Hippocampal formation (tissue), 2 donors: Measurements from ENCODE around the gene OGT.
A peak's percentile ranks its signal among the peaks of the same experiment; 100 is the strongest.
"Not testable (repeated sequence)": the region's sequence is repeated elsewhere in the genome, so short reads cannot be mapped to it uniquely, and the experiment has no call there.

Experiments
- DNase-seq, 2 donors: peaks; one replicate each; lab custom pipeline; 2025; lab: John Stamatoyannopoulos, UW

OGT gene

GRCh38 chrX:71532753-71533425, at the start of gene OGT:
TSS of gene OGT (plus strand) at chrX:71533104. CDS start at chrX:71533300, 196 bp downstream.
- peak; percentile 82 to 88 for DNase-seq

DNA sequence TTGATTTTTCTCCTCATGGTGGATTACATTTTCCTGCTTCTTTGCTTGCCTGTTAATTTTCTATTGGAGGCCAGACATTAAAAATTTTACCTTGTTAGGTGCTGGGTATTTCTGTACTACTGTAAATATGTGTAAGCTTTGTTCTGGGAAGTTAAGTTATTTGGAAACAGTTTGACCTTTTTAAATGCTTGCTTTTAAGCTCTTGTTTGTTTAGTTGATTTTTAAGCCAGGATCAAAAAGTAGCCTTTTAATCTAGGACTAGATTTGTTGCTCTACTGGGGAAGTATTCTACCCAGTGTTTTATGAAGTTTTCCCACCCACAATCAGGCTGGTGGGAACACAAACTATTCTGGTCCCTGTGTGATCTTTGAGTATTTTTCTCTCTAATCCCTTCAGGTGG, 45.1 kb upstream of the OGT start:
- no peak for DNase-seq

DNA sequence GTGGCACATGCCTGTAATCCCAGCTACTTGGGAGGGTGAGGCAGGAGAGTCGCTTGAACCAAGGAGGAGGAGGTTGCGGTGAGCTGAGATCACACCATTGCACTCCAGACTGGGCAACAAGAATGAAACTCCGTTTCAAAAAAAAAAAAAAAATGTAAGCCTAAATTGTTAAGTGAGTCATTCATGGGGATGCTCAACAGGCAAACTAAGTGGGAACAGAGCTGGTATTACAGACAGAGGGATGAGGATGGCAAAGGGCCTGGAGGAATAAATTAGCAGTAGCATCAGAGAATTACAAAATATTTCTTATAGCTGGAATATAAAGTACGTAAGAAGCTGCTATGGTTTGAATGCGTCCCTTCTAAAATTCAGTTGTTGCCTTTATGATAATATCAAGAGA, 43.4 kb upstream of the OGT start:
- DNase-seq: no peak

GRCh38 chrX:71492231-71493065, 40.5 kb upstream of the OGT start:
- no peak for DNase-seq

- DNase-seq: no peak
These were observed 39.7 kb upstream of the OGT start for GRCh38 chrX:71493111-71493613.

- DNase-seq: not testable (repeated sequence)
These were observed 36.9 kb upstream of the OGT start for GRCh38 chrX:71495979-71496378.

- no peak for DNase-seq
These were observed 36.4 kb upstream of the OGT start for GRCh38 chrX:71496476-71496875.

- DNase-seq: not testable (repeated sequence)
These were observed 30.8 kb upstream of the OGT start for GRCh38 chrX:71502080-71502479.

DNA sequence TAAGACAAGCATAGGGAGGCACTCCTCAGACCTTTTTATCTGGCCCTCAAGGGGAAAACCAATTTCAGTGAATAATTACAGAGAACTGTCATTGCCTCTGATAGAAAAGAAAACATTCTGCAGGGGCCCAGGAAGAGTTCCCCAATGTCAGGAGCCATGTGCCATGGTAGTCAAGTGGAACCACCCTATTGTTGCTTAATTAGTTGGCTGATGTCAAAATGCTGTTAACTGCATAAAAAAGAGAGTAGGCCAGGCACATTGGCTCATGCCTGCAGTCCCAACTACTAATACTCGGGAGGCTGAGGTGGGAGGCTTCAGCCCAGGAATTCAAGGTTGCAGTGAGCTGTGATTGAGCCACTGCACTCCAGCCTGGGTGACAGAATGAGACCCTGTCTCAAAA, 28.6 kb upstream of the OGT start:
- DNase-seq: no peak

GRCh38 chrX:71509289-71509688, 23.6 kb upstream of the OGT start:
- DNase-seq: no peak

GRCh38 chrX:71510161-71510560, 22.7 kb upstream of the OGT start:
- DNase-seq: no peak

DNA sequence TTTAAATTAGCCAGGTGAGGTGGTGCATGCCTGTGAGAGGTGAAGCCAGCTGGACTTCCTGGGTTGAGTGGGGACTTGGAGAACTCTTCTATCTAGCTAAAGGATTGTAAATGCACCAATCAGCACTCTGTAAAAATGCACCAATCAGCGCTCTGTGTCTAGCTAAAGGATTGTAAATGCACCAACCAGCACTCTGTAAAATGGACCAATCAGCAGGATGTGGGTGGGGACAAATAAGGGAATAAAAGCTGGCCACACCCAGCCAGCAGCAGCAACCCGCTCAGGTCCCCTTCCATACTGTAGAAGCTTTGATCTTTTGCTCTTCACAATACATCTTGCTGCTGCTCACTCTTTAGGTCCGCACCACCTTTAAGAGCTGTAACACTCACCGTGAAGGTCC, 19.2 kb upstream of the OGT start:
- not testable (repeated sequence) for DNase-seq

- no peak for DNase-seq
These were observed 18.4 kb upstream of the OGT start for GRCh38 chrX:71514367-71515037.

DNA sequence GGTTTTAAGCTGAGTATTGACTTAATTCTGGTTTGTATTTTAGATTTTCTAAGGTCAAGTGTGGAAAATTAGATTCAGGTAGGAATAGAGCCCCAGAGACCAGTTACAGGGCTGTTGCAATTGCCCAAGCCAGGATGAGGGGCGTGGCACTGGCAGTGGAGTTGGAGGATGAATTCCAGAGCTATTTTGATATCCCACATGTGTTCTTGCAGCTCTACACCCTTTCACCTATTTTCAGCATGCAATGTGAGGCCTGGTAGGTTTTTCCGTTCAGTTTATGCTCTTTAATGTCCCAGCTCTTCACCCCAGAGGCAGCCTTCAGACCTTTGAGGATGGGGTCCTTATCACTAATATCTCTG, 17.9 kb upstream of the OGT start:
- no peak for DNase-seq

DNA sequence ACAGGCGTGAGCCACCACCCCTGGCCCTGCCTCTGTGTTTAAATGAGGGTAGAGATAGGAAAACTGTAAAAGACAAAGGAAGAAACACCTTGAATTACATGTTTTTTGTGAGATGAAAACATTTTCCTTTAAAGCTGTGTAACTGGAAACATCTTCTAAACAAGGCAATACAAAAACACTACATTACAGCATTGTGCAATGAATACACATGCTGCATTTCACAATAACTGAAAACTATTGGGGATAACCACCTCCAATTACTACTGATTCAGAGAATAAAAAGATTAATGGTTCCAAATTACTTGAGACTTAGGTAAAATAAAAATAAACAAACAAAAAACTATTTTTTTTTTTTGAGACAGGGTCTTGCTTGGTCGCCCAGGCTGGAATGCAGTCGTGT, 7.6 kb upstream of the OGT start:
- no peak for DNase-seq

DNA sequence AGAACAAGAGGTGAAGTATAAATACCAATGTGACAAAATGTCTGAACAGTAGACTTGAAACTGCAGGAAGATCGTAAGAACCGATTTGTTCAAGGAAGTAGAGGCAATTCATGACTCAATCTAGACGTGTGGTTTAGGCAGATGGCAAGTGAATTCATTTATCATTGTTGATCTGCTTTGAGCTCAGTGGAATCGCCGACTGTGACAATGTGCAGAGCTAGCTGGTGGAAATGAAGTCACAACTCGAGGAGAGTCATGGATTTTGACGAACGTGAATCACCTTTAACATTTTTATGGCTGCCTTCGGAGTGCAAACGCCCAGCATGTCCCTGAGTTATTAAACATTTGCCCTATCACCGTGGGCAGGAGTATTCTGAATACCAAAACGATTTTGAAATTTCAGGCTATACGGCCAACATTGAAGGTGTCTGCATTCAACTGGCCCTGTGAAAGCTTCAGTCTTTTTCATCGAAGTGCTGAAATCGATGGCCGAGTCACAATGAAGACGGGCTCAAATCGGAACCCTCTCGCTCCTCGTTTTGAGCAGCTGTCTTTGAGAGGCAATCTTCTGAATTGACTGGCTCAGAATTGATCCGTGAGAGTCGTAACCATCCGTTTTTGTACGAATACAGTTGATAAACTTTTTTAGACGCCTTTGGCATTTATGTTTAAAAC, 689 bp upstream of the OGT start:
- DNase-seq: no peak

GRCh38 chrX:71533516-71533850, 579 bp downstream of the OGT start:
- no peak for DNase-seq

DNA sequence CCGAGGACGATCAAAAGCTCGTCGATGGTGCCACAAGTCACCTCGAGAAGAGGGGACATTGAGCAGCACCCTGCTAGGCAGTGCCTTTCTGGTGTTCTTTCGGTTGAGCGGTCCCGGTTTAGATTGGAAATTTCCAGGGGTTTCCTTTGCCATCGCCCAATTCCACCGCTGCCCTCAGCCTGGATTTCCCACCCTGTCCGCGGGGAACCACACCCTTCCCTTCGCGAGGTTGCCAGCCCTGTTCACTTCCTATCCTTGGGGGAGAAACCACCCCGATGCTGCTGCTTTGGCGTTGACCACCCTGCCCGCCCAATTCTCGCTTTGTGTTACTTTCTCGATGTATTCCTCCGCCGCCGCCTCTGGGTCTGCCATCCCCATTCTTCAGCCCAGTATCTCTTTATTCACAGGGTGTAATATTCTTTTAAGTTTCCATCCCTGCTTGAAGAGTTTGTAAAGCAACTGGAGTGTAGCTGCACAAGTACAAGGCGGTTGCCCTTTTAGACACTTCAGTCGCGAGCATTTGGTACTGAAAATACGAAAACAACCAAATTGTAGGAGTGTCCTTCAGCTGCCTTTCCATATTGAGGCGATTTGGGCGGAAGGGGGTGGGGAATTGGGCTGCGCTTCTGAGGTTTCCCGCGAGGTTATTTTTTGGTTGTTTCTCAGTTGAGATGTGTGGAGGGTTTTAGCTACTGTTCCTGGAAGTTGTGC, 1.1 kb downstream of the OGT start:
- DNase-seq: peak; percentile 37 to 41

DNA sequence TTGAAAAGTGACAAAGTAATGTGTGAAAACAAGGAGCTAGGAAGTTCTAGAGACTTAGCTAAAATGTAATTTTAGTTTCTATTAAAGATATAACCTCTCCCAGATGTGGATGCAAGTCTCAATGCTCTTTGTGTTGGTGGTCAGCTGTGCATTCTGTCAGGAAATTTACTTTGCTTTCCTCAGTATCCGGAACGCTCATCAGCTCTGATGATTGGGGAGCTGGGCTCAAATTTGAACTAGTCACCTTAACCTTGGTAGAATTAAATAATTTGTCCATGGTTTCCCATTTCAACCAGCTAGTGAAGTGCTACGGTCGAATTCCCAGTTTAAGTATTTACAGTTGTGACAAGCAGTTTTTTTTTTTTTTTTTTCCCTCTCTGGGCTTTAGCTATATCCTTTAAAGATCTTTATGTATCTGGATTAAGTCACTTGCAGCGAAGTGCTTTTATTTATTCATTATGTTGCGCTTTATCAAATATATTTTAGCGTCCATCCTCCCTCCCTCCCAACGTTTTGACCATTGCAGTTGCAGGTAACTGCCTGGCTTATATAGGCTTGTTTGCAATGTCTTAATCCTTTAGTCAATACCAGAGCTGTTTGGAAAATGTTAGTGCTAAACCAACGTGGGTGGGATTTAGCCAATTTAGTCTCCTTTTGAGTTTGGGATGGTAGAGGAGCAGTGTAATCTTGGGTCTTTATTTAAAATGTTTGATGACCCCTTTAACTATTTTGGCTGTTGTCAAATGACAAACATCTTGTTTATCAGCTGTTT, 2.1 kb downstream of the OGT start:
- DNase-seq: no peak

DNA sequence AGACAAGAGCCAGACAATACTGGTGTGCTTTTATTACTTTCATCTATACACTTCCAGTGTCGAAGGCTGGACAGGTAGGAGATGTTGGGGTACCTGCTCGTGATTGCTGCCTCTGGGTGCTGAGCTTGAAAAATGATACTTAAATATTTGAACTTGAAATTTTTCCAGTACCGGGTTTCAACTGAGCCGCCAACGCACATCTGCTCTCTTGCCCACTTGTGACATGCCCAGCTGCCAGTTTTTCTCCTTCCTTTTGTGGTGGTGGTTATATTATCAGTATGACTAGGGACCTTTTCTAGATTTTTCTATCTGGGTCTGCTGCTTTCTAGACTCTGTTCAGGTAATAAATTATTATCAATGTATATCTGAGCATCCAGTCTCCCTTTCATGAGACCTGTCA, 3.4 kb downstream of the OGT start:
- DNase-seq: no peak

- no peak for DNase-seq
These were observed 4.8 kb downstream of the OGT start for GRCh38 chrX:71537743-71538142.
